ENCODE results near the gene MRPL45. TPM values are rescaled to one million over a fixed set of nuclear protein-coding genes. Genes with fewer than 3 reads are reported as not detected.

The MRPL45 gene
- total and polyA plus RNA-seq, 2 of the 13 experiments (the other 11 are each of a cell fraction or from before 2014, with no cell fraction given) = 89.5 to 157 TPM

GRCh38 chr17:38336838-38337237 is 39.9 kb downstream of the MRPL45 start:
- in situ Hi-C loops (cut with HindIII; ENCODE audit: extremely low pct_ligation_motif_present, low pct_unique_long_range_greater_than_20kb) = loop anchor here (5.0 kb wide), 1 partner anchor 155 kb away; no protein-coding TSS in a partner anchor
- H2AFZ ChIP-seq (ENCODE audit: low read length) = no peak overlapping the region
- H3K4me3 ChIP-seq (replicated peaks in 1 of 3; ENCODE audit: insufficient read depth in 1 of 3, low read depth in 2 of 3, low read length in 3 of 3) = no peak overlapping the region
- peaks cover 18 to 63% of the 10 kb centered on the region in 2 experiments for H3K27me3 ChIP-seq (ENCODE audit: control insufficient read depth in 1 of 2, insufficient read depth in 2 of 2, low read length in 2 of 2)
- FAIRE-seq = no peak
- intact Hi-C loops (cut with micrococcal nuclease; ENCODE audit: unreplicated experiment) = no loop called here
- no peaks in the 10 kb centered on the region for H3K36me3 ChIP-seq (replicated peaks in 1 of 2; ENCODE audit: control insufficient read depth in 1 of 2, insufficient read depth in 2 of 2, low read length in 2 of 2)
- no peak overlapping the region for H3K27ac ChIP-seq (ENCODE audit: extremely low read length, insufficient read depth, low read length)
- POLR2A ChIA-PET = no interaction called here
- no peak for DNase-seq (ENCODE audit: low spot score)
- no peaks in the 10 kb centered on the region for H4K20me1 ChIP-seq (ENCODE audit: insufficient read depth, low read length)
- H3K4me1 ChIP-seq (ENCODE audit: insufficient read depth, low read length) = peaks cover 6% of the 10 kb centered on the region; the same call in 1 of the 2 replicates
- no peak overlapping the region for H3K9ac ChIP-seq (ENCODE audit: insufficient read depth, low read depth, low read length)
- H3K9me3 ChIP-seq (ENCODE audit: low read length) = no peaks in the 10 kb centered on the region
- no peak overlapping the region for H3K4me2 ChIP-seq (ENCODE audit: low read depth, low read length)
- BruUV-seq (replicated peaks) = no TSS peak
- no peaks in the 10 kb centered on the region for H3K79me2 ChIP-seq (ENCODE audit: insufficient read depth, low read length)
- CTCF ChIA-PET (ENCODE audit: low intra/inter-chr PET ratio, low total read pairs) = no interaction called here
- 26% methylated on average over 10 of the region's 11 CpGs for WGBS (ENCODE audit: low lambda C conversion rate)
- ATAC-seq = no peak
- TF ChIP-seq, protein P1, sequence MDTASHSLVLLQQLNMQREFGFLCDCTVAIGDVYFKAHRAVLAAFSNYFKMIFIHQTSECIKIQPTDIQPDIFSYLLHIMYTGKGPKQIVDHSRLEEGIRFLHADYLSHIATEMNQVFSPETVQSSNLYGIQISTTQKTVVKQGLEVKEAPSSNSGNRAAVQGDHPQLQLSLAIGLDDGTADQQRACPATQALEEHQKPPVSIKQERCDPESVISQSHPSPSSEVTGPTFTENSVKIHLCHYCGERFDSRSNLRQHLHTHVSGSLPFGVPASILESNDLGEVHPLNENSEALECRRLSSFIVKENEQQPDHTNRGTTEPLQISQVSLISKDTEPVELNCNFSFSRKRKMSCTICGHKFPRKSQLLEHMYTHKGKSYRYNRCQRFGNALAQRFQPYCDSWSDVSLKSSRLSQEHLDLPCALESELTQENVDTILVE (CRISPR knock-in tag; IDR thresholded peaks at IDR 0.05) = no peak
- TF ChIP-seq E2F1 (CRISPR knock-in tag; IDR thresholded peaks at IDR 0.05) (no peak), POGZ (CRISPR knock-in tag; IDR thresholded peaks at IDR 0.05) (no peak), ZNF503 (CRISPR knock-in tag; IDR thresholded peaks at IDR 0.05) (no peak), RORA (CRISPR knock-in tag; IDR thresholded peaks at IDR 0.05) (no peak), ARHGAP35 (CRISPR knock-in tag; IDR thresholded peaks at IDR 0.05; ENCODE audit: borderline replicate concordance) (no peak), ZNF136 (CRISPR knock-in tag; IDR thresholded peaks at IDR 0.05; ENCODE audit: low read depth) (no peak), ZBED4 (CRISPR knock-in tag; IDR thresholded peaks at IDR 0.05; ENCODE audit: borderline replicate concordance) (no peak), MAZ (IDR thresholded peaks at IDR 0.05; ENCODE audit: borderline replicate concordance, low read depth, low read length) (no peak), MAZ (CRISPR knock-in tag; IDR thresholded peaks at IDR 0.05; ENCODE audit: low read depth) (no peak), ZNF607 (CRISPR knock-in tag; IDR thresholded peaks at IDR 0.05; ENCODE audit: borderline replicate concordance) (no peak), ZNF296 (CRISPR knock-in tag; conservative IDR thresholded peaks at IDR 0.05) (no peak), RAD51 (IDR thresholded peaks at IDR 0.05; ENCODE audit: borderline replicate concordance) (no peak), U2AF1 (optimal IDR thresholded peaks at IDR 0.05; ENCODE audit: low read depth, low read length) (no peak), GTF3A (CRISPR knock-in tag; conservative IDR thresholded peaks at IDR 0.05) (no peak), ZNF777 (CRISPR knock-in tag; IDR thresholded peaks at IDR 0.05) (no peak), ZNF317 (CRISPR knock-in tag; IDR thresholded peaks at IDR 0.05) (no peak)
- TF ChIP-seq, protein P2, sequence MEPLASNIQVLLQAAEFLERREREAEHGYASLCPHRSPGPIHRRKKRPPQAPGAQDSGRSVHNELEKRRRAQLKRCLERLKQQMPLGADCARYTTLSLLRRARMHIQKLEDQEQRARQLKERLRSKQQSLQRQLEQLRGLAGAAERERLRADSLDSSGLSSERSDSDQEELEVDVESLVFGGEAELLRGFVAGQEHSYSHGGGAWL (CRISPR knock-in tag; IDR thresholded peaks at IDR 0.05) = no peak
